RWPE1 (cell line): Measurements from ENCODE around the gene PSMG3.
A peak's percentile ranks its signal among the peaks of the same experiment; 100 is the strongest.

ENCODE experiments used
- CTCF ChIA-PET: fragments of 350-600 bp; sonication (Branson Sonifier 250); formaldehyde crosslinking; extraction: SDS; loops from one replicate; lab custom pipeline; 2021; lab: Yijun Ruan, JAX
- POLR2A ChIA-PET: fragments of 400-600 bp; formaldehyde crosslinking; extraction: SDS; loops from one replicate; lab custom pipeline; 2020; ENCODE audit warnings: antibody characterized with exemption; ENCODE audit not compliant: low non-redundant PET; lab: Yijun Ruan, JAX
- DNase-seq: peaks from one replicate; pipeline ENCODE4 v3.0.0; 2012; ENCODE audit warnings: low spot score
- H3K27ac ChIP-seq: fragments of 450-650 bp; 2 replicates; pipeline ENCODE4 v1.5.1; 2017
- TF ChIP-seq, protein P1 (sequence below): fragments of 450-650 bp; conservative IDR thresholded peaks from 2 replicates; pipeline ENCODE4 v1.5.1; 2017; ENCODE audit warnings: low read depth, mild to moderate bottlenecking

Gene PSMG3

DNA sequence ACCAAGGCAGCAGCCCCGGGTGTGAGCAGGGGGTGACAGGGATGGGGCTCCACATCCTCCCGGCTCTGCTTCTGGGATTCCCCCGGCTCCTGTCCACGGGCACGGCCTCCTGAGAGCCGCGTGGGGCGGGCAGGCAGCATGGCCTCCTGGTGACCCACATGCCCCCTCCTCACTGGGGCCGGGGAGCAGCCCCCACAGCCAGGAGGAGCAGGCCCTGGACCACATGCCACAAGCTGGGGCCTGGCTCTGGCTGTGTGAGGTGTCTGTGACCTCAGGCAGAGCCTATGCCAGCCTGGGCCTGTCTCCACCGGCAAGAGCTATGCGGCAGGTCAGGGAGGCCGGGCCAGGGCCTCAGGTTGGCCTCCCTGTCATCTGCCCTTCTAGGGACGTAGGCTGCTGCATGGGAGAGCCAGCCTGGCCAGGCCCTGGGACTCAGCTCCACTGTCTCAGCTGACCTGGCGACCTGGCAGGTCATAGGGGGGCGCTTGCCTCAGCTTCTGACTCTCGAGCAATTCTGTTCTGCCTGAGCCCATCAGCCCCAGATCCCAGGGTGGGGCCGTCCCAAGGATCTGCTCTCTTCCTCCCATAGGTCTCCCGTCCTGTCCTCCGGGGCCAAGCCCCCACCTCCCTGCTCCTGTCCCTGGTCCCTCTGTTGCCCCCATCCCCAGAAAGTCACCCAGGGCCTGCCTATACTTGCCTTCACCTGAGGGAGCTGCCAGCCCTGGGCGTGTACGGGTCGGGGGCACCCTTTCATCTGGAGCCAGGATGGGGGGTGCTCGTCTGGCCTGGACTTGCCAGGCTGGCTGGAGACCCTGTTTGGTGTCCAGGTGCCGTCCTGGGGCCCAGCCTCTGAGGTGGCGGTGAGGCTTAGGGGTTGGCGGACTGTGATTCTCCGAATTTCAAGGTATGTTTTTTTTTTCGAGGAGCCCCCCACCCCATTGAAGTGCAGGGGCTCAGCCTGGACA, 9.9 kb downstream of the PSMG3 start:
- TF ChIP-seq, protein P1, sequence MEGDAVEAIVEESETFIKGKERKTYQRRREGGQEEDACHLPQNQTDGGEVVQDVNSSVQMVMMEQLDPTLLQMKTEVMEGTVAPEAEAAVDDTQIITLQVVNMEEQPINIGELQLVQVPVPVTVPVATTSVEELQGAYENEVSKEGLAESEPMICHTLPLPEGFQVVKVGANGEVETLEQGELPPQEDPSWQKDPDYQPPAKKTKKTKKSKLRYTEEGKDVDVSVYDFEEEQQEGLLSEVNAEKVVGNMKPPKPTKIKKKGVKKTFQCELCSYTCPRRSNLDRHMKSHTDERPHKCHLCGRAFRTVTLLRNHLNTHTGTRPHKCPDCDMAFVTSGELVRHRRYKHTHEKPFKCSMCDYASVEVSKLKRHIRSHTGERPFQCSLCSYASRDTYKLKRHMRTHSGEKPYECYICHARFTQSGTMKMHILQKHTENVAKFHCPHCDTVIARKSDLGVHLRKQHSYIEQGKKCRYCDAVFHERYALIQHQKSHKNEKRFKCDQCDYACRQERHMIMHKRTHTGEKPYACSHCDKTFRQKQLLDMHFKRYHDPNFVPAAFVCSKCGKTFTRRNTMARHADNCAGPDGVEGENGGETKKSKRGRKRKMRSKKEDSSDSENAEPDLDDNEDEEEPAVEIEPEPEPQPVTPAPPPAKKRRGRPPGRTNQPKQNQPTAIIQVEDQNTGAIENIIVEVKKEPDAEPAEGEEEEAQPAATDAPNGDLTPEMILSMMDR: no peak
- peak overlapping the region; percentile 96 for H3K27ac ChIP-seq
- ChIA-PET POLR2A (interaction anchor here (0.7 kb wide), 1 partner anchor 9 kb away, joined by 4 read pairs; no protein-coding TSS in a partner anchor), CTCF (interaction anchor here (0.7 to 1.0 kb wide), 3 partner anchors 55 to 787 kb away, joined by 3 to 5 read pairs (median 3); no protein-coding TSS in a partner anchor)
- DNase-seq: peak; percentile 71

DNA sequence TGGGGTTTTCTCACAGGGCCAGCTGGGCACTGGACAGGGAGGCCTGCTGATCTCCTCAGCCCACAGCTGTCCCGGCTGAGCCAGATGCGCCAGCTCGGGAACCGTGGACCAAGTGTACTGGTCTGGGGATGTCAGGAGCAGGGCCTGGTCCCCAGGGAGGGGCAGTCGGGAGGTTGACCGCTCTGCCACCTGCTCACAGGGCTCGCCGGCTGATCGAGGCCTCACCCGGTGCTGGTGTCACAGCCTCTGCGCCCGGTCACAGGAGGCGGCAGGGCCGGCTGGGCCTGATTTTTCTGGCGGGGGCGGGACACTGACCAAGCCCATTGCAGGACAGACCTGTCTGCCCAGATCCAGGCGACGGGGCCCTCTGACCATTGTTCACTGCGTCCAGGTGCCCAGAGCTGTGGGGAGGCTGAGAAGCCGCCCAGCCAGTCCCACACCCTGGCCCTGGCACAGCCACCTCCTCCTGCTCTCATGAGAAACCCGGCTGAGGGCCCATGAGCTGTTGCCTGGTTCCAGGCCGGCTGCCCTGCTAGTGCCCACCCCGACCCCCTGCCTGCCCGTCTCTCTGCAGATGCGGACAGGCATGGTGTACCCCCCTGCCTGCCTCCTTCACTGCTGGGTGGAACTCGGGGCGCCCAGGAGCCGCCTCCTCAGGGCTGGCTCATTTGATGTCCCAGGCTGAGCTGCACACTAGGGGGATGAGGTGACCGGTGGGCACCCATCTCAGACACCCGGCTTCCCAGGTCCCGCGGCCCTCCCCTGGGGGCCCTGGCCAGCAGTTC, 10.8 kb downstream of the PSMG3 start:
- TF ChIP-seq, protein P1: no peak
- CTCF ChIA-PET: interaction anchor here (0.6 to 1.0 kb wide), 6 partner anchors 15 to 788 kb away, joined by 3 to 5 read pairs (median 3); no protein-coding TSS in a partner anchor
- DNase-seq: no peak
- POLR2A ChIA-PET: interaction anchor here (0.6 to 0.7 kb wide), 2 partner anchors 10 to 52 kb away, joined by 3 to 4 read pairs; no protein-coding TSS in a partner anchor
- peak overlapping the region; percentile 96 for H3K27ac ChIP-seq

DNA sequence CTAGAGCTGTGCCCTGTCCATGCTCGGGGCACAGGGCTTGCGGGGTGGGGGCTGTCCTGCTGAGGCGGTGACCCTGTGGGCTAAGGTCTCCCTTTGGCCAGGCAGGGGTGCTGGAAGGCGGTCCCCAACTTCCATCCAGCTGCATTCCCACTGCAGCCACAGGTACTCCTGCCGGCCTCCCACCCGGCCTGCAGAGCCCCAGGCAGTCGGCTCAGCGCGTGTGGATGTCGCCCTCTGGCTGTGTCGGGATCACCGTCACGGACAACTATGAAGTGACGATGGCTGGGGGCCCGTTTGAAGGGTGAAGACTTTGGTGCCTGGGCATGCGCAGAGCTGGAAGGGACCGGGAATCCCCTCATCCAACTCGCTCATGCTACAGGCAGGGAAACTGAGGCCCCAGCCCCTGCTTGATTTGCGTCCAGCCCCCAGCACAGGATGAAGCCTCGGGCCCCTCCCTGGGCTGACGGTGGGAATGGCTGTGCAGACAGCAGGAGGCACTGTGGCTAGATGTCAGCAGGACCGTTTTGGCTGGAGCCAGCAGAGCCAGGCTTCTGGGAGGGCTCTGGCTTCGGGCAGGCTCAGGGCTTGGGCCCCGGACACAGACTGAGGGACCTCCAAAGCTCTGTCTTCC, 11.5 kb downstream of the PSMG3 start:
- TF ChIP-seq, protein P1: no peak
- ChIA-PET POLR2A (interaction anchor here (0.6 kb wide), 1 partner anchor 51 kb away, joined by 3 read pairs; no protein-coding TSS in a partner anchor), CTCF (interaction anchor here (0.6 to 0.7 kb wide), 3 partner anchors 8 to 21 kb away, joined by 3 to 4 read pairs (median 4); no protein-coding TSS in a partner anchor)
- DNase-seq: no peak
- H3K27ac ChIP-seq: peak overlapping the region; percentile 96

DNA sequence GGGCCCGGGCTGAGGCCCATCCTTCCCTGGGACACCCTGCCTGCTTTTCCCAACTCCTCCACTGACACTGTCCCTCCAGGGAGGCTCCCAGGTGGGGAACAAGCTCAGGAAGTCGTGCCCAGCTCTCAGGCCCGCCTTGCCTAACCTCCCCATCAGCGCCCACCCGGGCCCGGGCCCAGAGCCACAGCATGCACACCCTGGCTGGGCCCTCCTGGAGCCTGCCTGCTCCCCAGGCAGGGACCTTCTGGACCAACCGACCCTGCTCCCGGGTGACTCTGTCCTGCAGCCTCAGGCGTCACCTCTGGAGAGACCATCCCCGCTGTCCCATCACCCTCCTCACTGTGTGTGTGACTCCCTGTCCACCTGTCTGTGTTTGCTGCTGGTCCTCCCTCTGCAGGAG, 12.1 kb downstream of the PSMG3 start:
- TF ChIP-seq, protein P1: no peak
- POLR2A ChIA-PET: no interaction called here
- no peak for DNase-seq
- H3K27ac ChIP-seq: peak overlapping the region; percentile 96
- CTCF ChIA-PET: interaction anchor here (0.6 to 0.7 kb wide), 2 partner anchors 9 to 802 kb away, joined by 3 to 4 read pairs; no protein-coding TSS in a partner anchor

DNA sequence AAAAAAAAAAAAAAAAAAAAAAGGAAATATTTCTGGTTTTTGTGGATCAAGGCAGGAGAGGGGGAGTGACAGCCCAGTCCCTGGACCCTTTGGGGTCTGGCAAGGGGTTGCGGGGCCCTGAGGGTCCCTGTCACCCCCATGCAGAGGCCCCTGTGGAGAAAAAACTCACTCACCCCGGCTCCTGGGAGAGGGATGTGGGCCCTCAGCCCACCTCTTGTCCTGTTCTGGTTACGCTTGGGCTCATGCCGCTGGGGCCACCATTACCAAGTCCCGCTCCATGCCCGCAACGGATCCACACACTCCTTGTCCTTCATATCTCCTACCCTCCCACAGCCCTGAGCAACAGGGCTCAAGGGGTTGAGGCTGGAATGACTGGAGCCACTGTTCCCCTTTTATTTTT, 12.8 kb downstream of the PSMG3 start:
- peak overlapping the region; percentile 96 for H3K27ac ChIP-seq
- CTCF ChIA-PET: interaction anchor here (0.7 to 1.9 kb wide), 5 partner anchors 9 to 803 kb away, joined by 3 to 11 read pairs (median 4); partner anchors contain the start of gene INTS1
- no peak for DNase-seq
- POLR2A ChIA-PET: no interaction called here
- TF ChIP-seq, protein P1: no peak
